Dendritic cell treated with granulocyte-macrophage colony-stimulating factor and Interleukin-4, amounts not matched to agents 40 ng/mL and 50 ng/mL, for 4 days (primary cell): ENCODE results near the gene NRDC.
A peak's percentile ranks its signal among the peaks of the same experiment; 100 is the strongest.

Experiments used
- H3K27ac Mint-ChIP-seq: one replicate; pipeline ENCODE4 v1.8.0; 2022; ENCODE audit warnings: mild to moderate bottlenecking, mixed read lengths
- H3K27me3 Mint-ChIP-seq: one replicate; pipeline ENCODE4 v1.8.0; 2022; ENCODE audit warnings: mild to moderate bottlenecking, mixed read lengths
- H3K36me3 Mint-ChIP-seq: one replicate; pipeline ENCODE4 v1.8.0; 2022; ENCODE audit warnings: low read depth, mixed read lengths
- H3K4me1 Mint-ChIP-seq: one replicate; pipeline ENCODE4 v1.8.0; 2022; ENCODE audit warnings: low read depth, mixed read lengths
- H3K4me3 Mint-ChIP-seq: one replicate; pipeline ENCODE4 v1.8.0; 2022; ENCODE audit warnings: mild to moderate bottlenecking, moderate library complexity, mixed read lengths
- H3K9me3 Mint-ChIP-seq: one replicate; pipeline ENCODE4 v1.8.0; 2022; ENCODE audit warnings: mixed read lengths
- intact Hi-C: fragments of 100-400 bp; cut with micrococcal nuclease; formaldehyde crosslinking; loops from one replicate; pipeline ENCODE4 v1.15.0; 2022

The NRDC gene

DNA sequence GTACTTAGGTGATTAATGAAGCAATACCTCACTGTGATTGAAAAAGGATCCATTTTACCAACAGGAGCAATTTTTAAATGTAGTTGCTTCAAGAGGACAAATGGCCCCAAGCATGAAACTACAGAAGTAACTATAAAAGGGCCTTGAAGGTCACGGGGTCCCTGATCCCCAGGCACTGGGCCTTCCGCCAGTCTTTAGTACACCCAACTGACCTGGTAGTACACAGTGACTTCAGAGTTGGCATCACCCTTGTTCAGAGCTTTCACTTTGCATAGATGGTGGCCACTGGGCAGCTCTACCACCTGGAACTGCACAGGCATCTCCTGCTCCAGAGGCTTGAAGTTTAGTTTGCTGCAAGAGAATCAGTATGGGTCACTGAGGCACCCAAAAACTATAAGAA lies 84.3 kb downstream of the NRDC start:
- no peak overlapping the region for H3K4me3 Mint-ChIP-seq
- peaks cover 16% of the 10 kb centered on the region for H3K4me1 Mint-ChIP-seq
- H3K36me3 Mint-ChIP-seq = peaks cover 93% of the 10 kb centered on the region
- H3K9me3 Mint-ChIP-seq = no peaks in the 10 kb centered on the region
- H3K27ac Mint-ChIP-seq = no peak overlapping the region
- intact Hi-C loops = no loop called here
- no peaks in the 10 kb centered on the region for H3K27me3 Mint-ChIP-seq

DNA sequence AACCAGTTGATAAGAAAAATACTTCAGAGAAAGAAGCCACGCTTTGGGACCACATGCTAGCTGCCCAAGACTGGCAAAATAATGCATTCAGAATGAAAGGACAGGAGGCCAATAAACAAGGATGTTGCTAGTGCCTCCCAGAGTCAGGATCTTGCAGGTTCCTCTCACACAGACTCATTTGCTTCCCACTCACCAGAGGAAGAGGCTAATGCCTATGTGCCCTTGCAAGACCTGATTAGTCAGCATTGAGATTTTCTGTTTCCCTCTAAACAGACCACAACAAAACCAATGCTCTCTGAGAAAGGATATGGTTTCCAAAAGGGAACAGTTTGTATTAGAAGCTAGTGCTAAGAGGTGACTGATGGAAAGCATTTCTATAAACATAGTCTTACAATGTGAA lies 85.7 kb downstream of the NRDC start:
- Mint-ChIP-seq H3K27ac (peak overlapping the region; percentile 67), H3K4me1 (peaks cover 16% of the 10 kb centered on the region), H3K36me3 (peaks cover 98% of the 10 kb centered on the region), H3K9me3 (no peaks in the 10 kb centered on the region), H3K27me3 (no peaks in the 10 kb centered on the region), H3K4me3 (no peak overlapping the region)
- intact Hi-C loops = no loop called here

DNA sequence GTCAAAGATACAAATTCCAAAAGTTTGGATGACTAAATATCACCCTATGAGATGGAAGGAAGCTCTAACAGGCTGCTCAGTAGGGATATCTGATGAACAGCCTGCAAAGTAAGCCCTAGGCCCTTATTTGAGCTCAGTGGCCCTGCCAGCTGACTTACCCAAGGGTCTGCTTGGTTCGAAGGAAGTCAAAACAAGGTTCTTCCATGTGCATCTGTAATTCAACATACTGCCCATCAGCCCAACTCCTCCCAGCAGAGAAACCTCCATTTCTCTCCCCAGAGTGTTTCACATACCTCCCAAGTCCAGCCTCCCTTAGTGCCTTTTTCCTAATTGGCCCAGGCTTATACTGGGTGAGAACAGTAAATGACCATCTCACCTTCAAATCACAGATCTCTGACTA lies 86.6 kb downstream of the NRDC start:
- H3K9me3 Mint-ChIP-seq = no peaks in the 10 kb centered on the region
- H3K27ac Mint-ChIP-seq = no peak overlapping the region
- intact Hi-C loops = no loop called here
- H3K4me1 Mint-ChIP-seq = peaks cover 16% of the 10 kb centered on the region
- no peak overlapping the region for H3K4me3 Mint-ChIP-seq
- H3K27me3 Mint-ChIP-seq = no peaks in the 10 kb centered on the region
- peaks cover 98% of the 10 kb centered on the region for H3K36me3 Mint-ChIP-seq

DNA sequence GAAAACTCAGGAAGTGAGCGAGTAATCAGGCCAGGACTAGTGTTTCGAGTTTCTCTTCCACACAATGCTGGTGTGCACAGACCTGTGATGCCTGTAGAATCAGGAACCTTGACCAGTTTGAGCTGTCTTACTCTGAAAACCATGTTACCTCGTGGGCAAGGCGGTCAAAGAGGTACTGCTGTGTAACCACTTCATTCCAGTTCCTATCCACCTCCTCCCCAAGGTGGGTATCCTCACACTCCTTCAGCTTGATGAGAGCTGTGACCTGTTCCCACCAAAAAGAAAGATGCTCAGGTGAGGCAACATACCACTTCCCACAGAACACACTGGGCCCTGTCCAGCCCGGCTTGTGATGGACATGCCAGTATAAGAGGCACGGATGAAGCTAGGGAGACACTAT lies 88.1 kb downstream of the NRDC start:
- Mint-ChIP-seq H3K9me3 (no peaks in the 10 kb centered on the region), H3K27me3 (no peaks in the 10 kb centered on the region), H3K36me3 (peaks cover 100% of the 10 kb centered on the region), H3K4me3 (no peak overlapping the region), H3K4me1 (peaks cover 16% of the 10 kb centered on the region), H3K27ac (no peak overlapping the region)
- intact Hi-C loops = no loop called here

DNA sequence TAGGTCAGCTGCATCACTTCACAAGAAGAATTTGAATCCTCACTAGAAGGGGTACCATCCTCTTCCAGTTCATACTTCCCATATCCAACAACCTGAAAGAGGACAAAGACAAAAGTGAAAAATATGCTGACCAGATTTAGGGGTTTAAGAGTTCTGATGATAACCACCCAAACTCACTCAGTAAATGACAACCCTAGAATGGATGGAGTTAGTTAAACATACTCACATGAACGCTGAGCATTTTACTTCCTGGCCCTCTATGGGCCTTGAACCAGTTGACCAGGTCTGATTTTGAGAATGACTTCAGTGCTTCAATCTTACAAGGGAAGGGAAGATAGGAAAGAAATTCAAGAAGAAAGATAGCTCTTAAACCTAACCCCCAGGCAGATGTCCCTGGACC lies 89.2 kb downstream of the NRDC start:
- Mint-ChIP-seq H3K4me3 (no peak overlapping the region), H3K27ac (no peak overlapping the region), H3K36me3 (peaks cover 100% of the 10 kb centered on the region), H3K27me3 (no peaks in the 10 kb centered on the region), H3K4me1 (peaks cover 16% of the 10 kb centered on the region), H3K9me3 (no peaks in the 10 kb centered on the region)
- intact Hi-C loops = no loop called here

DNA sequence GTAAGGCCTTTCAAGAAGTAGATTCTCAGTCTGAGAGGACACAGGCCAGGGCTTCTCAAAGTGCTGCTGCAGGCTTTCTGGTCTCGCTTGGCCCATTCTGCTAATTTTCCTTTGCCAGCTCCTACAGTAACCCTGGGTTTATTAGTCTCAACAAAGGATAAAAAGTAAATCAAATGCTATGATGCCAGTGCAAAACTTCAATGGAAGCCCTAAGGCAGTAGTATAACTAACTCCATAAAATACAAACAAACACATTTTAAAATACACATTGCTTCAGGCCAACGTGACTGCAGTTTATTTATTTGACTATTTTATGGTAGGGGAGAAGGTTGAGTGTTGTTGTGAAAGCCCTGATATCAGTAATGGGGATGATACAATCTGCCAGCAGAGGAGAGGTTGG lies 89.6 kb downstream of the NRDC start:
- Mint-ChIP-seq H3K9me3 (no peaks in the 10 kb centered on the region), H3K36me3 (peaks cover 100% of the 10 kb centered on the region), H3K27ac (no peak overlapping the region), H3K4me3 (no peak overlapping the region), H3K4me1 (peaks cover 16% of the 10 kb centered on the region), H3K27me3 (no peaks in the 10 kb centered on the region)
- intact Hi-C loops = no loop called here

DNA sequence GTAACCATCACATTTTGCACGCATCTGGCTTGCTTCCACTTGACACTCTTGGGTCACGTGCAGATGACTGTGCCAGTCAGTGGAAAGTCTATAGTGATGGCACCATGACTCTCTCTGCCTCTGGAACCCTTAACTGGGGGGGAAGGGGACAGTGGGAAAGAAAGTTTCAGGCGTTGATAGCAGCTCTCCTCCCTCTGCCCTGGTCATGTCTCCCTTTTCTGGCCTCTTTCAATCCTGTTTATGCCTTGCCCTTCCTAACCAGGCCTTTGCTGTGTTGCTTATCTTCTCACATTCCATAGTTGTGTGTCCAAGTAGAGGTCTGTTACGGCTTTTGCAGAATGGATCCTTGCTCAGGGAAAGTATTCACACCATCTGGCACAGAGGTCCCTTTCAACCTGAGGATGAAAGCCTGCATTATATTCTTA lies 93.5 kb downstream of the NRDC start:
- Mint-ChIP-seq H3K27ac (no peak overlapping the region), H3K4me1 (no peaks in the 10 kb centered on the region), H3K27me3 (no peaks in the 10 kb centered on the region), H3K4me3 (no peak overlapping the region), H3K36me3 (peaks cover 89% of the 10 kb centered on the region), H3K9me3 (no peaks in the 10 kb centered on the region)
- intact Hi-C loops = no loop called here

DNA sequence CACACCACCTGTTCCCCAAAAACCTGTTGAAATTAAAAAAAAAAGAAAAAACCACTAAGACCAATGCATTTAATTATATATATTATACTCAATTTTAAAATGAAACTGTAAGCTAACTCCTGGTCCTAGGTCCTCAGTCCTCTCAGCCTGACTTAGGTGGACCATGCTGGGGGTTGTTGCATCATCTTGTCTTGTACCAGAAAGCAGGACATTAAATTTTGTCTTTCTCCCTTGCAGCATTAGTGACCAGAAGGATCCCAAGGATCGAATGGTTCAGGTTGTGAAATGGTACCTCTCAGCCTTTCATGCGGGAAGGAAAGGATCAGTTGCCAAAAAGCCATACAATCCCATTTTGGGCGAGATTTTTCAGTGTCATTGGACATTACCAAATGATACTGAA lies 97.6 kb downstream of the NRDC start:
- no peak overlapping the region for H3K27ac Mint-ChIP-seq
- H3K4me3 Mint-ChIP-seq = no peak overlapping the region
- no peaks in the 10 kb centered on the region for H3K27me3 Mint-ChIP-seq
- intact Hi-C loops = no loop called here
- peaks cover 62% of the 10 kb centered on the region for H3K36me3 Mint-ChIP-seq
- peaks cover 9% of the 10 kb centered on the region for H3K4me1 Mint-ChIP-seq
- H3K9me3 Mint-ChIP-seq = no peaks in the 10 kb centered on the region

DNA sequence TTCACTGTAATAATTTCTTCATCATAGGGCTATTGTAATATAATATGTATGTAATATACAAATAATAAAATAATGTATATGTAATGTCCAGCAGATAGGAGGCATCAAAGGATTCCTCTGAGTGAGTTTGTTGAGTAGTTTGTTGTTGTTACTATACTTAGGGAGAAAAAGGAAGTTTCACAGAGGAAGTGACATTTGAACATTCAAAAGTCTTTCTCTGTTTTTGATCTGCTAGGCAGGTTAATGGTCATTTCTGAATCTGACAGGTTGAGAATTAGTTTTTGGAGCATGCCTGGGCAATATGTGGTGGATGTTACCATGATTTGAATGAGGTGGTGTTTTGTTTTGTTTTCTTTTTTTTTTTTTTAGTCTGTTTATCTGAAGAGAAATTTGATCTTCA lies 102.1 kb downstream of the NRDC start:
- Mint-ChIP-seq H3K4me1 (peaks cover 11% of the 10 kb centered on the region), H3K27ac (peak overlapping the region; percentile 13), H3K9me3 (no peaks in the 10 kb centered on the region), H3K27me3 (no peaks in the 10 kb centered on the region), H3K4me3 (no peak overlapping the region), H3K36me3 (peaks cover 64% of the 10 kb centered on the region)
- intact Hi-C loops = no loop called here

DNA sequence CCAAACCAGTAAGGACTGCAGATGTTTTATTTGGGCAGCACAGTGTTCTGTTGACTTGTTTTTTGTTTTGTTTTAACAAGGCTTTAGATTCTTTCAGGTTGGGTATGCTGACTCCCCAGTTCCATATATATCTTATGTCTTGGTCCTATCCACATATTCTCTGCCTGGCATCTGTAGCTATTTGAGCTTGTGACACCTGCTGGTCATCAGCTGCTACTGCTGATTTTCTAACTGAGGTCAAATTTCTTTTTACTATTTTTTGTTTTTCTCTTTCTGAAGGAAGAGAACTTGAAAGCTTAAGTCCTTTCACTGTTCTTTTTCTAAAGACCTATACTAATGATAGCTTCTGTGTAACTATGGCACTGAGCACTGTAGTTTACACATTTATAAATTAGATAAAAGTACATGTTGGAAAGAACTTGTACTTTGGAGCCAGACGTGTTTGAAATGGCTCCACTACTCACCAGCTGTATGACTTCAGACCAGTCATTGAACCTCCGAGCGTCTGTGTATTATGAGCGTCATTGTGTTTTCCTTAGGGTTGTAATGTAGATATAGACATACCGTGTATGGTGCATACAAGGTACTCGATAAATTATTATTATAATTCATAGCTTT lies 109.4 kb downstream of the NRDC start:
- Mint-ChIP-seq H3K36me3 (peaks cover 78% of the 10 kb centered on the region), H3K4me1 (peaks cover 6% of the 10 kb centered on the region), H3K4me3 (no peak overlapping the region), H3K27ac (no peak overlapping the region), H3K9me3 (no peaks in the 10 kb centered on the region), H3K27me3 (no peaks in the 10 kb centered on the region)
- intact Hi-C loops = loop anchor here (2.0 kb wide), 1 partner anchor 144 kb away; no protein-coding TSS in a partner anchor

DNA sequence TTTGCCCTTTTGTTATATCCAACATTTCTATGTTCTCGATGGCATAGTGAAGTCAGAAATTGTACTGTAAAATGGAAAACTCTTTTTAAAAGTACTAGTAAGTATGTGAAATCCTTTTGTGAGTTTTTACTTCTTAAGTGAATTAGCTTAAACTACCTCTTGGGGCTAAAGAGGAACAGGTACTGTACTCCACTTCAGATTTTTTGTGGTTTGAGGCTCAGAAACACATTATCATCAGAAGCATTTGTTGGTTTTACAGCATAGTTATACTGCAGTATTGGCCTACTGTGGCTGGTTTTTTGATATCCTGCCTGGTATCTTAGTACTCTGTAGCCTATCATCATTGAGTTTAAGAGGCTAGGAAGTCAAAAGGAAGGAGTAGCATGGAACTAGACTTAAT lies 117.2 kb downstream of the NRDC start:
- no peaks in the 10 kb centered on the region for H3K9me3 Mint-ChIP-seq
- H3K27me3 Mint-ChIP-seq = no peaks in the 10 kb centered on the region
- intact Hi-C loops = no loop called here
- no peak overlapping the region for H3K27ac Mint-ChIP-seq
- H3K4me1 Mint-ChIP-seq = no peaks in the 10 kb centered on the region
- peaks cover 55% of the 10 kb centered on the region for H3K36me3 Mint-ChIP-seq
- no peak overlapping the region for H3K4me3 Mint-ChIP-seq

DNA sequence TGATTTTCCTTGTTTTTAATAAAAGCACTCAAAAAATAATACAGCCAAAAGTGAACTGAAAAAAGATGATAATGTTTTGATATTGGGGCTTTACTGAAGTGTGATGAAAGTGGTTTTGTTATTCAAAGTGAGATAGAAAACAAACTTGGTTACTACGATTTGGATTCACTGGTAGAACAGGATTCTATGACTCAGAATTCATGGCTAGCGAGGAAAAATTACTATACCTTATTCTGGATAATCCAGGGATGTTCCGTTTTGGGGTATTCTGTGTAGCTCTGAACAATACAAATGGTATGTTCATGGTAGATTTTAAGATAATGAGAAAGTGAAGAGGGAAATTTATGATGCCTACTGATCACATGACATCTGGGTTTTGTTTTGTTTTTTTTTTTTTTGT lies 117.7 kb downstream of the NRDC start:
- intact Hi-C loops = no loop called here
- Mint-ChIP-seq H3K4me3 (no peak overlapping the region), H3K27me3 (no peaks in the 10 kb centered on the region), H3K9me3 (no peaks in the 10 kb centered on the region), H3K36me3 (peaks cover 53% of the 10 kb centered on the region), H3K4me1 (no peaks in the 10 kb centered on the region), H3K27ac (no peak overlapping the region)

DNA sequence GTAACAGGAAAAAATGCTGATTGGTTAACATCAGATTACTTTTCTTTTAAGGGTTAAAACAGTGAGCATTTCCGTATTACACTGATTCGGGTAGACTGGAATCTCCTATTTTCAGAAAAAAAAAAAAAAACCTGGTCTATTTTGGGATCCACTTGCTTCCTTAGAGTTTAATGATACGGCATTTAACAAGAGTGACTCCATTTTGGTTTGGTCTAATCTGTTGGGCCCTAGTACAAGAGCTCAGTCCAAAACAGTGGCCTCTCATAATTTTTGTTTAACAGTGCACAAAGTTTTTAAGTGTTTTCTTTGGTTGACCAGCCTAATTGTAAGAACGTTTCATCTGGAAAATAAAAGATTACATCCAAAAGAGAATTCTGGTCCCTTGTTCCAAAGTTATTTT lies 120.2 kb downstream of the NRDC start:
- no peak overlapping the region for H3K4me3 Mint-ChIP-seq
- no peaks in the 10 kb centered on the region for H3K9me3 Mint-ChIP-seq
- intact Hi-C loops = no loop called here
- no peaks in the 10 kb centered on the region for H3K4me1 Mint-ChIP-seq
- no peaks in the 10 kb centered on the region for H3K27me3 Mint-ChIP-seq
- peaks cover 49% of the 10 kb centered on the region for H3K36me3 Mint-ChIP-seq
- no peak overlapping the region for H3K27ac Mint-ChIP-seq

DNA sequence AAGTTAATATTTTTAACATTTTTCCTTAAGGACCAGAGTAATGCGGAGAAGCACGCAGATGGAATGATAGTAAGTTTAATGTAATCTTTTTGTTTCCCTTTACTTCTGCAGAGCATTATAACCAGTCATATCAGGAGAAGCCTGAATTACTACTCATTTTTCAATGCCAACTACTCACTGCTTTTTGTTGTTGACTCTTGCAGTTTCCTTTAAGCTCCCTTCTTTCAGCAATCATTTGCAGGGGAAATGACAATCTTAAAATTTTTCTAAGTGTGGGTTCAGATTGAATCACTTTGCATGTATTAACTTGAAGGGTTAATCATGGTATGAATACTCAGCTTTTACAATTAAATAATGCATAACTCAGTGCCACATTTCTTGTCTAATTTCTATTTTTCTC lies 122.2 kb downstream of the NRDC start:
- Mint-ChIP-seq H3K27ac (no peak overlapping the region), H3K27me3 (no peaks in the 10 kb centered on the region), H3K4me1 (no peaks in the 10 kb centered on the region), H3K36me3 (peaks cover 45% of the 10 kb centered on the region), H3K9me3 (peaks cover 8% of the 10 kb centered on the region), H3K4me3 (no peak overlapping the region)
- intact Hi-C loops = no loop called here

DNA sequence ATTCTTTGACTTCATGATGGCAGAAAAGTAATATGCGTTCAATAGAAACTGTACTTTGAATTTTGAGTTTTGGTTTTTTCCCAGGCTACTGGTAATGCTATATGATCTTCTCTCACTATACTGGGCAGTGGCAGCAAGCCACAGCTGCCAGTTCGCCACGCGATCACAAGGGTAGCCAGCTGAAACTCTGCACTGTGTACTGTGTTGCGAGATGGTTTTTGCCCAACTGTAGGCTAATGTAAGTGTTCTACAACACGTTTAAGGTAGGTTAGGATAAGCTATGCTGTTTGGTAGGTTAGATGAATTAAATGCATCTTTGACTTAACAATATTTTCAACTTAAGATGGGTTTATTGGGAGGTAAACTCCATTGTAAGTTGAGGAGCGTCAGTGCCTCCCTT lies 123.1 kb downstream of the NRDC start:
- intact Hi-C loops = no loop called here
- peaks cover 38% of the 10 kb centered on the region for H3K36me3 Mint-ChIP-seq
- no peaks in the 10 kb centered on the region for H3K27me3 Mint-ChIP-seq
- peaks cover 8% of the 10 kb centered on the region for H3K9me3 Mint-ChIP-seq
- no peak overlapping the region for H3K27ac Mint-ChIP-seq
- no peak overlapping the region for H3K4me3 Mint-ChIP-seq
- H3K4me1 Mint-ChIP-seq = no peaks in the 10 kb centered on the region
